ENCODE data around the gene KLRF1.

KLRF1 gene

DNA sequence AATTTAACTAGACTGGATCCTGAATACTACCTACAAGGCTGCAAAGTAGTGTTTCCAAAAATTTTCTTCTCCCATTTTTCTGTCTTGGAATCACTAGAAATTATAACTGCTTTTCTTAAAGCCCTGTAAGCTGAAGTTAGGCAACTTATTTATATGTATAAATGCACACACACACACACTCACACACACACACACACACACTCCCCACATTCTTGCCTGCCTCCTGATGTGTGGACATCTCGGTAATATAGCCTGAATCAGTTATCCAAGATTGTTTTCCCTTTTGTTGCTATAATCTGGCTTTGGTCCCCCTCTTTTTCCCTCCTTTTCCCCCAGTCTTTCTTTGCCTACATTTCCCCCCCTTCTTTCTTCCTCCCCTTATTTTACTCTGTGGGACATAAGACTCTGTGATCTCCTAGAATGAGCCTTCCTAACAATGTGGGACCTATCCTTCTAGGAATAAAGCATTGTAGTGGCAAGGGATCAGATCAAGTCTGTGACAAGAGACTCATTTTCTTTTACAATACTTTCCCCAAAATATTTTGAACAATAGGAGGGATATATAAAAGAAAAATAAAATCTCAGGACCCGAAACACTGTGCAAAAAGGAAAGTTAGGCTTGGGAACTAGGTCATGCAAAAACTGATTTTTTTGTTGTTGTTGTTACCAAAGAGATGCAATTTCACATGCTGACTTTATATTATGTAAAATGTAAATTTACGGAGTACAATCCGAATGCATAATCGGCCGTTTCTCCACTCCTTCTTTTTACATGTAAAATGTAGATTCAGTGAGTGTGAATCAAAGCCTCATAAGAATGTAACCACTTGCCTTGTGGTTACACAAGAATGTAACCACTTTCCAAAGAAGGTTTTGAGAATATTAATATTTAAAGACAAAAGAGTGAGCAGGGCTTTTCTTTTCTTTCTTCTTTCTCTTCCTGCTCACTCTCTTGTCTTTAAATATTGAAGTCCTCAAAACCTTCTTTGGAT is 40.3 kb upstream of the KLRF1 start:
- peak; percentile 16 for DNase-seq (ENCODE audit: low read depth)
- TF ChIP-seq, protein P1, sequence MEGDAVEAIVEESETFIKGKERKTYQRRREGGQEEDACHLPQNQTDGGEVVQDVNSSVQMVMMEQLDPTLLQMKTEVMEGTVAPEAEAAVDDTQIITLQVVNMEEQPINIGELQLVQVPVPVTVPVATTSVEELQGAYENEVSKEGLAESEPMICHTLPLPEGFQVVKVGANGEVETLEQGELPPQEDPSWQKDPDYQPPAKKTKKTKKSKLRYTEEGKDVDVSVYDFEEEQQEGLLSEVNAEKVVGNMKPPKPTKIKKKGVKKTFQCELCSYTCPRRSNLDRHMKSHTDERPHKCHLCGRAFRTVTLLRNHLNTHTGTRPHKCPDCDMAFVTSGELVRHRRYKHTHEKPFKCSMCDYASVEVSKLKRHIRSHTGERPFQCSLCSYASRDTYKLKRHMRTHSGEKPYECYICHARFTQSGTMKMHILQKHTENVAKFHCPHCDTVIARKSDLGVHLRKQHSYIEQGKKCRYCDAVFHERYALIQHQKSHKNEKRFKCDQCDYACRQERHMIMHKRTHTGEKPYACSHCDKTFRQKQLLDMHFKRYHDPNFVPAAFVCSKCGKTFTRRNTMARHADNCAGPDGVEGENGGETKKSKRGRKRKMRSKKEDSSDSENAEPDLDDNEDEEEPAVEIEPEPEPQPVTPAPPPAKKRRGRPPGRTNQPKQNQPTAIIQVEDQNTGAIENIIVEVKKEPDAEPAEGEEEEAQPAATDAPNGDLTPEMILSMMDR (IDR thresholded peaks at IDR 0.05; ENCODE audit: low read depth, low read length, missing control alignments): no peak

DNA sequence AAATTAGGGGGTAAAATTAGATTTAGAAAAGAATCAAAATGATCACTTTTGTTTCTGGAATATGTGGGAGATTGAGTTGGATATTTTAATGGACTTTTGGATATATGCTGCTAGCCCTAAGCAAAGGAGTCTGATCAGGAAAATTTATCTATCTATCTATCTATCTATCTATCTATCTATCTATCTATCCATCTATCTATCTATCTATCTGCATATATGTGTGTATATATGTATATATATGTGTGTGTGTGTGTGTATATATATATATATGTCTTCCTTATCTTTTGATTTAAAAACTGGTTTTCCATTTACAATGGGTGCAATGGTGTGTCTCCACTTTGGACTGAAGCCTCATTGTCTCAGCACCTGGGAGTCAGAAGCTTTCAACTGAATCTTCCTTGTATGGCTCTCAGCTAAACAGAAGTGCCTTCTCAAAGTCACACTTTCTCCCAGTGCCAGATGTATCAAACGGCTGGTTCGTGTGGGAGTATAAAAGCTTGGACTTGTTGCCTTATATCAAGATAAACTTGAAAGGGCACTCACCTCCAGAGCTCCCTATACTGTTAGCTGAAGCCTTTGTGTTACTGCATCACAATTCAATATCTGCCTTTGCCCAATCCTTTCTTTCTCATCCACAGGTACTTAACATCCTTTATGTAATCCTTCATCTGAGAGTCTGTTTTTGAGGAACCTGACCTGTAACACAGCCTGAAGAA is 34.9 kb upstream of the KLRF1 start:
- in situ Hi-C loops (cut with HindIII; ENCODE audit: low sequenced_read_pairs): no loop called here
- H3K4me3 ChIP-seq (ENCODE audit: low read depth, low read length): no peak overlapping the region
- no peak for DNase-seq (ENCODE audit: low read depth)
- TF ChIP-seq, protein P1 (IDR thresholded peaks at IDR 0.05; ENCODE audit: low read depth, low read length, missing control alignments): no peak

More for the DNA sequence above, 40.3 kb upstream of the KLRF1 start:
- in situ Hi-C loops (cut with HindIII; ENCODE audit: low sequenced_read_pairs): no loop called here
- no peak overlapping the region for H3K4me3 ChIP-seq (ENCODE audit: low read depth, low read length)

DNA sequence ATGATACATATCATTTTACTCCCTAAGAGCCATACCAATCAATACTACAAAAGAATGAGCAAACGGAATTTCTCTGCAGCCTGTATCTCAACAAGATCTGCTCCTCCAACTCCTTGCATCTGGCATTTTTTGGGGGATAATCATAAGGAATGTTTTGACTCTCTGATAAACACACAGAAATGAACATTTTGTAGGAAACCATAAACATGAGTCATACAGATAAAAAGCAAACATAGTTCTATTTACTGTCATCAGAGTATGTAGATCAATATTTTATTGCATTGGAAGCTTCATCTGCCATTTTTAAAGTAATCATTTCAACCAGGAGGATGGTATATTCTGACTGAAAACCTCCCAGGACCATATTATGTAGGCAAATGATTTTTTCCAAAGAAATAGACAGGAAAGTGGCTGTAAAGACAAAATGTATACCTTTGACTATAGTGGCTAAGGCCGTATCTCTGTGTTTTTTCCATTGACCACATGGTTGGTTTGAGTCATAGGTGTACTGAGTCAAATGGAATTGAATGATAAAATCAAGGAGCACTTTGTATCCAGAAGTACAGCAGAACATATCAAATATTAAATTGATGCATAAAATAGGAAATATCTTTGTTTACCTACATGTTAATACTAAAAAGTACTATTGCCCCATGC is 34.2 kb upstream of the KLRF1 start:
- no peak overlapping the region for H3K4me3 ChIP-seq (ENCODE audit: low read depth, low read length)
- TF ChIP-seq, protein P1 (IDR thresholded peaks at IDR 0.05; ENCODE audit: low read depth, low read length, missing control alignments): no peak
- peak; percentile 22 for DNase-seq (ENCODE audit: low read depth)
- in situ Hi-C loops (cut with HindIII; ENCODE audit: low sequenced_read_pairs): no loop called here

DNA sequence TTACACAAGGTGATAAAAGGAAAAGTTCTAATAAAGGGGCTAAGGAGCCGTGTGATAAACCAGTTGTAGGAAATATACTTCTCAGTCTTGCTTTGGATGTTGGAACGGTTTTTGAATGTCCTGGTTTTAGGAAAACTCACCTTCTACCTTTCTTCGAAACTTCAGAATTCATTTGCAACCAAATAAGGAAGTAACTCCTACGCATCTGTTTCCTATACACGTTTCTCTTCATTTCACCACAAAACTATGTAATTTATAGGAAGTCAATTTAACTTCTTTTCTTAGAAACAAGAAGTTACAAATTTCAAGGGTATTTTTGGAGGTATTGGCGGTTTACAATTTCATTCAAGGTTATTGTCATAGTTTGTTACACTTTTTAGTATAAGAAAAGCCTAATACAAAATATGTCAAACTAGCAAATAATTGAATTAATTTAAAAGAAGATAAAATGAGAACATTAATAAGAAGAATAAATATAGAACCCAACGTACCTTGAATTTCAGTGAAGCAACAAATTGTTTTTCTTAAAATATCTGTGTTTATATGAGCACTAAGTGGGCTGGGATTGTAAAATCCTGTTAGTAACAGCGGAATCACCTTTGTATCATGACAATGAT is 33.4 kb upstream of the KLRF1 start:
- in situ Hi-C loops (cut with HindIII; ENCODE audit: low sequenced_read_pairs): no loop called here
- no peak for DNase-seq (ENCODE audit: low read depth)
- no peak overlapping the region for H3K4me3 ChIP-seq (ENCODE audit: low read depth, low read length)
- TF ChIP-seq, protein P1 (IDR thresholded peaks at IDR 0.05; ENCODE audit: low read depth, low read length, missing control alignments): no peak

DNA sequence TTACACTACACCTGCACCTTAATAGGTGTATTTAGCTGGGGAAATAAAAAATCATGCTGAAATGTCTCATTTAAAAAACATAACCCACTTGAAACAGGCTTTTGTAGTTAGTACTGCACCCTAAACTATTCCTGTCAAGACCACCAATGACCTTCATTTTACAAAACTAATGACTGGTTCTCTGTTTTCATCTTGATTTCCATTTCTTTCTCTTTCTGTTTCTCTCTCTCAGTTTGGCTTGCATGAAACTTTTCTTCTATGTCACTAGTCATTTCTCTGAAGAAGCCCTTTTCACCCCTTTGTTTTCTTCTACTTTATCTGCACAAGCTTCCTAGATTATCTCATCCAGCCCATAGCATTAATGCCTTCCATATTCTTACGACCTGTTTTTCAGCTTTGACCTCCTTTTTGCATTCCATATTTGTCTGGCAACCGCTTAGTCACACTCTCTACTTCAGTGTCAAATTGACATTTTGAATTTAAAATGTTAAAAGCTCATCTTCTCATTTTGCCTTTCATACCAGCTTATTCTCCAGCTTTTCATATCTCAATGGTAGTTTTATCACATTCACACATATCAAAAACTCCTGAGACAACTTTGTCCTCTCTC is 32.7 kb upstream of the KLRF1 start:
- in situ Hi-C loops (cut with HindIII; ENCODE audit: low sequenced_read_pairs): no loop called here
- TF ChIP-seq, protein P1 (IDR thresholded peaks at IDR 0.05; ENCODE audit: low read depth, low read length, missing control alignments): no peak
- DNase-seq (ENCODE audit: low read depth): no peak
- H3K4me3 ChIP-seq (ENCODE audit: low read depth, low read length): no peak overlapping the region
